Lower leg skin (tissue), 3 donors: ENCODE results near the gene EDC3.

Experiments
- CTCF ChIP-seq, 3 donors: fragments of 450-650 bp; IDR thresholded peaks; one replicate each; pipeline ENCODE4 v1.5.1; 2016; ENCODE audit warnings: antibody characterized with exemption in 3 of 3, mild to moderate bottlenecking in 3 of 3, moderate library complexity in 2 of 3
- POLR2A ChIP-seq, 2 donors: fragments of 450-650 bp; IDR thresholded peaks; one replicate each; pipeline ENCODE4 v1.6.1; 2016 to 2017; ENCODE audit warnings: antibody characterized with exemption in 2 of 2, mild to moderate bottlenecking in 1 of 2, moderate library complexity in 1 of 2

- TF ChIP-seq CTCF (IDR thresholded peaks at IDR 0.05) (no peak), POLR2A (IDR thresholded peaks at IDR 0.05) (no peak)
These were observed 87.0 kb downstream of the EDC3 start for GRCh38 chr15:74608786-74609185.
